HUES48 (cell line): Measurements from ENCODE around the gene ZNF333.
A peak's percentile ranks its signal among the peaks of the same experiment; 100 is the strongest.
"Not testable (repeated sequence)": the region's sequence is repeated elsewhere in the genome, so short reads cannot be mapped to it uniquely, and the experiment has no call there.

Experiments used
- H3K27ac ChIP-seq: one replicate; pipeline ENCODE4 v1.7.0; 2013; ENCODE audit warnings: low read depth, low read length, inconsistent platforms
- H3K27me3 ChIP-seq: 2 replicates; pipeline ENCODE4 v1.6.1; 2013; ENCODE audit warnings: mild to moderate bottlenecking, low read length; ENCODE audit not compliant: control insufficient read depth, insufficient read depth
- H3K36me3 ChIP-seq: 2 replicates; pipeline ENCODE4 v1.6.1; 2013; ENCODE audit warnings: low read length; ENCODE audit not compliant: control insufficient read depth, insufficient read depth
- H3K4me1 ChIP-seq: 2 replicates; pipeline ENCODE4 v1.6.1; 2013; ENCODE audit warnings: mild to moderate bottlenecking, low read length; ENCODE audit not compliant: control insufficient read depth, insufficient read depth
- H3K4me3 ChIP-seq: 2 replicates; pipeline ENCODE4 v1.5.1; 2013; ENCODE audit warnings: mild to moderate bottlenecking, low read depth, low read length
- H3K9ac ChIP-seq: 2 replicates; pipeline ENCODE4 v1.6.1; 2013; ENCODE audit warnings: mild to moderate bottlenecking, low read depth, low read length, moderate library complexity
- H3K9me3 ChIP-seq: 2 replicates; pipeline ENCODE4 v1.6.1; 2013; ENCODE audit warnings: low read length; ENCODE audit not compliant: control insufficient read depth, insufficient read depth

ZNF333 gene

DNA sequence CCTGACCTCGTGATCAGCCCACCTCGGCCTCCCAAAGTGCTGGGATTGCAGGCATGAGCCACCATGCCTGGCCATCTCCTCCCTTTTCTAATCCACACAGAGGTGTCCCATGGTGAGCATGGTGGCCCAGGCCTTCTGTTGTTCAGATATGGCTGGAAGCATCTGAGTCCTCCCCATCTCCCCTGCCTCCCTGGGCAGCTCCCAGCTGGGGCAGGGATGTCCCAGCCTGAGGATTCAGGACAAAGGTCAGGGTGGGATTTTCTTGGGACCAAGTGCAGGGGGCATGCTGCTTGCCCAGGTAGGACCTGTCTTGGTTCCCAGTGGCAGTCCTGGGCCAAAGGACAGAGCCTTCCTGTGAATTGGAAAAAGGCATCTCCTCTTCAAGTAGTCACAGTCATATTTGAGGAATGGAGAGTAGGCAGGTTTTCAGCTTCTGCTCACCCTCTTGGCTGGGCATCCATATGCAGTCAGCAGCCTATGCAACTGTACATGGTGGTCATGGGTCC lies 77.7 kb downstream of the ZNF333 start:
- no peak overlapping the region for H3K4me3 ChIP-seq
- H3K9ac ChIP-seq, result no peak overlapping the region
- H3K9me3 ChIP-seq, result no peaks in the 10 kb centered on the region
- no peaks in the 10 kb centered on the region for H3K36me3 ChIP-seq
- H3K4me1 ChIP-seq, result no peaks in the 10 kb centered on the region
- H3K27me3 ChIP-seq, result no peaks in the 10 kb centered on the region
- H3K27ac ChIP-seq, result no peak overlapping the region

DNA sequence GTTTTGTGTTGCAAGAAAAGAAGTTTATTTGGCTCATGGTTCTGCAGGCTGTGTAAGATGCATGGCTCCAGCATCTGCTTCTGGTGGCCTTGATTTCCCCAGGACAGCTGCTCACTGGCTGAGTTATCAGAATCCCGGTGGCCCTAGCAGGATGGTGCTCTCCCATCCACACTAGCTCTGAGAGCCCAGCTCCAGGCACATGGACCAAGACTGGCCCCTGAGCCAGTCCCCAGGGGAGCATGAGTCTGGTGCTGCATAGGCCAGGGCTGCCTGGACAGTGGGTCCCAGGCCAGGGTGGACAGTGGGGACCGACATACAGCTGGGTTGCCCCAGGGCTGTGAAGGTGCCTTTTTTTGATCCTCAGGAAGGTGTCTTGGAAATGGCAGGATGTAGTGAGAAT lies 78.2 kb downstream of the ZNF333 start:
- no peak overlapping the region for H3K27ac ChIP-seq
- H3K36me3 ChIP-seq, result no peaks in the 10 kb centered on the region
- no peak overlapping the region for H3K9ac ChIP-seq
- H3K4me1 ChIP-seq, result no peaks in the 10 kb centered on the region
- H3K27me3 ChIP-seq, result no peaks in the 10 kb centered on the region
- no peak overlapping the region for H3K4me3 ChIP-seq
- no peaks in the 10 kb centered on the region for H3K9me3 ChIP-seq

DNA sequence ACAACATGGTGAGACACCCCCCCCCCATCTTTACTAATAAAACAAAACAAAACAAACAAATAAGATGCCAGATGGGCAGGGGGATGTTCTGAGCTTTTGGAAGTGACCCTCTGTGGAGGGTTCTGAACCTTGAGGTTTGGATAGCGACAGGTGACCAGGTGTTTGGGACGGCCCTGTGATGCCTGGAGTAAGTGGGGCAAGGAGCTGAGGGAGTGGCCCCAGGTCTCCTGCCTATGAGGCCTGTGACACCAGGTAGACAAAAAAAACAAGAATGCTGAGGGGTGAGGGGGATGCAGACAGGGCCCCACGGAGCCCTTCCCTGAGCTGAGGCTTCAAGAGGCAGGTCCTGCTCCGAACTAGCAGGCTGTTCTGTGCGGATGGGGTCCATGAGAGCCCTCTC lies 79.4 kb downstream of the ZNF333 start:
- H3K36me3 ChIP-seq, result no peaks in the 10 kb centered on the region
- H3K4me1 ChIP-seq, result no peaks in the 10 kb centered on the region
- H3K9me3 ChIP-seq, result no peaks in the 10 kb centered on the region
- no peak overlapping the region for H3K27ac ChIP-seq
- H3K4me3 ChIP-seq, result no peak overlapping the region
- H3K27me3 ChIP-seq, result no peaks in the 10 kb centered on the region
- no peak overlapping the region for H3K9ac ChIP-seq

DNA sequence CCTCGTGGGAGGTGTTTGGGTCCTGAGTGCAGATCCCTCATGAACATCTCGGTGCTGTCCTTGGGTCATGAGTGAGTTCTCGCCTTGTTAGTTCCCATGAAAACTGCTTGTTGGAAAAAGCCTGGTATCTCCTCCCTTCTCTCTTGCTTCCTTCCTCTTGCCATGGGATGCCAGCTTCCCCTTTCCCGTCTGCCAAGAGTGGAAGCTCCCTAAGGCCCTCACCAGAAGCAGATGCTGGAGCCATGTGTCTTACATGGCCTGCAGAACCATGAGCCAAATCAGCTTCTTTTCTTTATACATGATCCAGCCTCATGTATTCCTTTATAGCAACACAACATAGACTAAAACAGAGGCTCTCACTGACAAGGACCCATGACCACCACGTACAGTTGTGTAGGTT lies 80.3 kb downstream of the ZNF333 start:
- no peak overlapping the region for H3K9ac ChIP-seq
- H3K4me1 ChIP-seq, result no peaks in the 10 kb centered on the region
- H3K36me3 ChIP-seq, result no peaks in the 10 kb centered on the region
- H3K4me3 ChIP-seq, result no peak overlapping the region
- no peaks in the 10 kb centered on the region for H3K9me3 ChIP-seq
- no peaks in the 10 kb centered on the region for H3K27me3 ChIP-seq
- no peak overlapping the region for H3K27ac ChIP-seq

DNA sequence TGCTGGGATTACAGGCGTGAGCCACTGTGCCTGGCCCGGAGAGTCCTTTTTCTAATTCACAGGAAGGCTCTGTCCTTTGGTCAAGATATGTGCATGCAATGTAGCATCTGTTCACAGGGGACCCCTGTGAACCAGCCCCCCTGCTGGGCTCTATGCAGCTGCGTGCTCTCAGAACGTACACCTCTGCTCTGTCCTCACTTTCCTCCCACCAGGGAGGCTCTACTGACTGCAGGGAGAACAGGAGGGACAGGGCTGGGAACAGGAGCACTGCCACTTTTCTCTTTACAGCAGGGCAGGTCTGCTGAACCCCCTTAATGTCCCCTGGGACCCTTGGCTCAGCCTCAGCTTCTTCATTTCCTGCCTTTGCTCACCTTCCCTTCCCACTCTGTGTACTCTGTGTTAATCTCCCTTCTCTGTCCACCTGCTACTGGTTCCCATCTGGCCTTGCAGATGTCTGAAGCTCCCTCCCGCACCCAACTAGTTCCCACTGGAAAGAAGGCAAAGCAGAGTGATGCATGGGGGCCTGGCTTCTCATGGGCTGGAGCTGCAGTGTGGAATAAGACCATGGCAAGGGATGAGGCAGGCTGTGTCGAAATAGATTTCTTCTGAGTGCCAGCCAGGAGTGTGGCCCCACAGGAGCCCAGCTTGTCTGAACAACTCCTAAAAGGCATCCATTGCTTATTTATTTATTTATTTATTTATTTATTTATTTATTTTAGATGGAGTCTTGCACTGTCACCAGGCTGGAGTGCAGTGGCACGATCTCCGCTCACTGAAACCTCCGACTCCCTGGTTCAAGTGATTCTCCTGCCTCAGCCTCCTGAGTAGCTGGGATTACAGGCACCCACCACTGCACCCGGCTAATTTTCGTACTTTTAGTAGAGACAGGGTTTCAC lies 81.3 kb downstream of the ZNF333 start:
- H3K36me3 ChIP-seq, result no peaks in the 10 kb centered on the region
- peaks cover 4% of the 10 kb centered on the region; the same call in 1 of the 2 replicates for H3K27me3 ChIP-seq
- H3K27ac ChIP-seq, result no peak overlapping the region
- no peak overlapping the region for H3K4me3 ChIP-seq
- H3K9me3 ChIP-seq, result no peaks in the 10 kb centered on the region
- H3K9ac ChIP-seq, result no peak overlapping the region
- H3K4me1 ChIP-seq, result no peaks in the 10 kb centered on the region

DNA sequence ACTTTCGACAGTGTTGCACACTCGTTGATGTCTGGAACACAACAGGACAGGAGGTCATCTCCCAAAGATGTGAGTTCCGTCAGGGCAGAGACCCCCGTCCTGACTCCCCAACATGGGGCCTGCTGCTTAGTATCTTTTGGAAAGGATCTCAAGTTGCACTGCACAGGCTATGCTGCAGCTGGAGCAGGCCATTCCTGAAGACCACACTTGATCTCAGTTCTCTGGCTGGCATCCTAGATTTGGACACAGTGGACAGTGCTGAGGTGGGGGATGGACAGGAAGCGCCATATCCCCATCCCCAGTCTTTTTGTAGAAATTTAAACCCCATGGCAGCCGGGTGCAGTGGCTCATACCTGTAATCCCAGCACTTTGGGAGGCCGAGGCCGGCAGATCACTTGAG lies 82.6 kb downstream of the ZNF333 start:
- H3K9ac ChIP-seq, result no peak overlapping the region
- H3K4me1 ChIP-seq, result peaks cover 5% of the 10 kb centered on the region; the same call in 1 of the 2 replicates
- no peak overlapping the region for H3K27ac ChIP-seq
- H3K4me3 ChIP-seq, result no peak overlapping the region
- no peaks in the 10 kb centered on the region for H3K36me3 ChIP-seq
- H3K9me3 ChIP-seq, result no peaks in the 10 kb centered on the region
- peaks cover 6% of the 10 kb centered on the region; the same call in 1 of the 2 replicates for H3K27me3 ChIP-seq

DNA sequence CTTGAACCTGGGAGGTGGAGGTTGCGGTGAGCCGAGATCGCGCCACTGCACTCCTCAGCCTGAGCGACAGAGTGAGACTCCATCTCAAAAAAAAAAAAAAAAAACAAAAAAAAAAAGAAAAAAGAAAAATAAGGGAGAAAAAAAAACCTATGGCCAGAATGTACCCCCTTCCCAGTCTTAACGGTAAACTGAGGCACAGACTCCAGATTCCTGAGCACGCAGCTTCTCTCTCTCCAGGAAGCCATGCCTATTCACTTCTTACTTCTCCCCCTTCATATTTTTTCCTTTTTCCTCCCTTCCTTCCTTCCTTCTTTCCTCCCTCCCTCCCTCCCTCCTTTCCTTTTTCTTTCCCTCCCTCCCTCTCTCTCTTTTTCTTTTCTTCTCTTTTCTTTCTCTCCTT lies 83.1 kb downstream of the ZNF333 start:
- Histone ChIP-seq H3K27ac (no peak overlapping the region), H3K9me3 (no peaks in the 10 kb centered on the region), H3K4me3 (no peak overlapping the region), H3K4me1 (peaks cover 5% of the 10 kb centered on the region; the same call in 1 of the 2 replicates), H3K9ac (no peak overlapping the region), H3K36me3 (no peaks in the 10 kb centered on the region), H3K27me3 (peaks cover 6% of the 10 kb centered on the region; the same call in 1 of the 2 replicates)

DNA sequence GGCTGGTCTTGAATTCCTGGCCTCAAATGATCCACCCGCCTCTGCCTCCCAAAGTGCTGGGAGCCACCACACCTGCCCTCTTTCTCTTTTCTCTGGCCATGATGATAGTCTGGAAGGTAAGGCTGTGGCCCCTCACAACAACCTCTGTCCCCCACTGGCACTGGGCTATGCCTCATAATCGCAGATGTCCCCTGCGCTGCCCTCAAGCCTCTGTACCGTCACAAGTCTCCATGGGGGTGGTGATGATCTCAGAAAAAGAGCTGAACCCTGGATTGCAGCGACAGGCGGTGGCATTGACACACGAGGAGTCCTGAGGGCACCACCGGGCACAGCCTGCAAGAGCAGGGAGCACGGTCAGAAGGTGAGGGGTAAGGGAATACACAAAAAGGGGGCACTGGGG lies 83.9 kb downstream of the ZNF333 start:
- not testable (repeated sequence) for H3K9ac ChIP-seq, H3K9me3 ChIP-seq, H3K27ac ChIP-seq, H3K4me3 ChIP-seq, H3K27me3 ChIP-seq, H3K4me1 ChIP-seq, H3K36me3 ChIP-seq

DNA sequence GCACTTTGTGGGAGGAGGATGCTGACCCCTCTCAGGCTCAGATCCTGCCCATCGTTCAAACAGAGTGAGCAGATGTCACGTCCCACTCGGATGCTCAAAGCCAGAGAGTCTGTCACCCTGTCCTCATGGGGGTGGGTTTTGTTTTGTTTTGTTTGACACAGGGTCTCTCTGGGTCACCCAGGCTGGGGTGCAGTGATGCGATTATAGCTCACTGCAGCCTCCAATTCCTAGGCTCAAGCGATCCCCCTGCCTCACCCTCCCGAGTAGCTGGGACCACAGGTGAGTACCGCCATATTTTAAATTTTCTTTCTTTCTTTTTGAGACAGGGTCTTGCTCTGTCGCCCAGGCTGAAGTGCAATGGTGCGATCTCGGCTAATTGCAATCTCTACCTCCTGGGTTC lies 84.5 kb downstream of the ZNF333 start:
- Histone ChIP-seq H3K27ac (no peak overlapping the region), H3K9me3 (no peaks in the 10 kb centered on the region), H3K4me3 (no peak overlapping the region), H3K4me1 (peaks cover 5% of the 10 kb centered on the region; the same call in 1 of the 2 replicates), H3K27me3 (peaks cover 6% of the 10 kb centered on the region; the same call in 1 of the 2 replicates), H3K36me3 (no peaks in the 10 kb centered on the region), H3K9ac (no peak overlapping the region)

DNA sequence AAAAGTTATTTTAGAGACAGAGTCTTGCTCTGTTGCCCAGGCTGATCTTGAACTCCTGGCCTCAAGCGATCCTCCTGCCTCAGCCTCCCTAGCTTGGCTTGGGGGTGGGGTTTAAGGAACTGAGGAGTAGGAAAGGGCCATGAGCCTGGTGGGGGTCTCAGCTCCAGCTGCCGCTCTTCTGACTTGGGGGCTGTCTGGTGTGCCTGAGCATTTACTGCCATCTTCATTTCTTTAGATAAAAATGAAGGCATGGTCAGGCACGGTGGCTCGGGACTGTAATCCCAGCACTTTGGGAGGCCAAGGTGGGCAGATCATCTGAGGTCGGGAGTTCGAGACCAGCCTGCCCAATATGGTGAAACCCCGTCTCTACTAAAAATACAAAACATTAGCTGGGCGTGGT lies 85.5 kb downstream of the ZNF333 start:
- H3K27me3 ChIP-seq, H3K36me3 ChIP-seq, H3K9ac ChIP-seq, H3K27ac ChIP-seq, H3K4me3 ChIP-seq, H3K4me1 ChIP-seq, H3K9me3 ChIP-seq: not testable (repeated sequence)

DNA sequence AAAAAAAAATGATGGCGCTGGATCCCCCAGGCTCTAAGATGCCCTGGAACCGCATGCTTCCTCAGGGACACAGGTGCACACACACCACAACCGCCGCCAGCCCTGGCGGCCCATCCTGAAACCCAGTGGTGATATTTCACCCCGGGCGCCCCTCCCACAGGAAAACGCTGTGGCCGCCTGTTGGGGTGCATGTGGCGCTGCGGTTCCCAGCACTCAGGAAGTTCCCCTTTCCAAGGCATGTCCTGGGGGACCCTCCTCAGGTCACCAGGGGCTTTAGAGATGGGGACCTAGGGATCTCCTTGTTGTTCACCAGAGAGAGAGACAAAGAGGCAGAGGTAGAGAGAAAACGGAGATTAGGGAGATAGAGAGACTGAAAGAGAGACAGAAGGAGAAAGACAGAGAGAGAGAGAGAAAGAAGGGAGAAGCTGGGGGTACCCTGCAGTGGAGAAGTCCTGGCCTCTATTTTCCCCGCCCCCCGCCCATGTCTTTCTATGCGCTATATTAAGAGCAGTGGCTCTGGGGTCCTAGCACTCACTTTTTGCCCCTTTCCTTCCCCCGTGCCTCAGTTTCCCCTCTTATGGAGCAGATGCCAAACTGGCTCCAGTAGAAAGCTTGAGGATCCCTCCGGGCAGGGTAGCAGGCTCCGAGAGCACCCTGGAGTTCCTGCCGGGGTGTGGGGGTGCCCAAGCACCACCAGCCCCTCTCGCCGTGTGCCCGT lies 86.2 kb downstream of the ZNF333 start:
- Histone ChIP-seq H3K9me3 (no peaks in the 10 kb centered on the region), H3K4me3 (peak overlapping the region; percentile 62), H3K4me1 (peaks cover 5% of the 10 kb centered on the region; the same call in 1 of the 2 replicates), H3K27ac (no peak overlapping the region), H3K27me3 (peaks cover 6% of the 10 kb centered on the region; the same call in 1 of the 2 replicates), H3K36me3 (no peaks in the 10 kb centered on the region), H3K9ac (no peak overlapping the region)
